ENCODE results near the gene TTC3. TPM values are rescaled to one million over a fixed set of nuclear protein-coding genes. Genes with fewer than 3 reads are reported as not detected.

Gene TTC3
- total and polyA plus RNA-seq, 10 of the 15 experiments (the other 5 are each of a cell fraction or from before 2014, with no cell fraction given): 23.1 to 94.9 (median 72.7) TPM

DNA sequence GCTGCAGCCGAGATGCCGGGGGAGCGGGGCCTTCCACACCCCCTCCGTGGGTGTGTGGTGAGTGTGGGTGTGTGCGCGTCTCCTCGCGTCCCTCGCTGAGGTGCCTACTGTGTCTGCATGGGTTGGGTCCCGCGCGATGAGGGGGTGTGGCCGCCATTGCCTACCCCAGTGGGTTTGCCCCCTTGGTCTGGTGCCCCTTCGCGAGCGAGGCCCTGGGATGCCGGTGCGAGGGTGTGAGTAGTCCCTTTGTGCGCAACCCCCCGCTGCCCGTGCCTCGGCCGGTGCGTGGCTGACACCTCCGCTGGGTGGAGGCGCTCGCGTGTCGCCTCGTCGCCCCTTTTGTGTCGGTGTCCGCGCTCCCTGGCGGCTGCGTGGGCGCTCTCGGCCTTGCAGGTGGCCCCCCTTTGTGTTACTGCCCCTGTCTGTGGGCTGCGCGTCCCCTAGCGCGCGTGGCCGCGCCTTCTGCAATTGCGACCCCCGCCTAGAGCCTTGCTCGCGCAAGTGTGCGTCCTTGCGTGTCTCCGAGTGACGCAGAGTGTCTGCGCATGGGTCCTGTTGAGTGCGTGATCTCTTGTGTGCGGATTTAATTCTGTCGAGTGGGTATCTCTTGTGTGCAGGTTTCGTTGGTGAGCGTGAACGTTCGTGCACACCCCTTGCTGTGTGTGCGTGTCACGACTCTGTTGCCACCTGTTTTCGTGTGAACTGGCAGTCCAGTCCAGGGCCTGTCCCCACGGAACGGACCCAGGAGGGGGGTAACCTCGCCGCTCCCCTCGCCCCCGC, 553 bp downstream of the TTC3 start (continued):
- TF ChIP-seq, protein P1, sequence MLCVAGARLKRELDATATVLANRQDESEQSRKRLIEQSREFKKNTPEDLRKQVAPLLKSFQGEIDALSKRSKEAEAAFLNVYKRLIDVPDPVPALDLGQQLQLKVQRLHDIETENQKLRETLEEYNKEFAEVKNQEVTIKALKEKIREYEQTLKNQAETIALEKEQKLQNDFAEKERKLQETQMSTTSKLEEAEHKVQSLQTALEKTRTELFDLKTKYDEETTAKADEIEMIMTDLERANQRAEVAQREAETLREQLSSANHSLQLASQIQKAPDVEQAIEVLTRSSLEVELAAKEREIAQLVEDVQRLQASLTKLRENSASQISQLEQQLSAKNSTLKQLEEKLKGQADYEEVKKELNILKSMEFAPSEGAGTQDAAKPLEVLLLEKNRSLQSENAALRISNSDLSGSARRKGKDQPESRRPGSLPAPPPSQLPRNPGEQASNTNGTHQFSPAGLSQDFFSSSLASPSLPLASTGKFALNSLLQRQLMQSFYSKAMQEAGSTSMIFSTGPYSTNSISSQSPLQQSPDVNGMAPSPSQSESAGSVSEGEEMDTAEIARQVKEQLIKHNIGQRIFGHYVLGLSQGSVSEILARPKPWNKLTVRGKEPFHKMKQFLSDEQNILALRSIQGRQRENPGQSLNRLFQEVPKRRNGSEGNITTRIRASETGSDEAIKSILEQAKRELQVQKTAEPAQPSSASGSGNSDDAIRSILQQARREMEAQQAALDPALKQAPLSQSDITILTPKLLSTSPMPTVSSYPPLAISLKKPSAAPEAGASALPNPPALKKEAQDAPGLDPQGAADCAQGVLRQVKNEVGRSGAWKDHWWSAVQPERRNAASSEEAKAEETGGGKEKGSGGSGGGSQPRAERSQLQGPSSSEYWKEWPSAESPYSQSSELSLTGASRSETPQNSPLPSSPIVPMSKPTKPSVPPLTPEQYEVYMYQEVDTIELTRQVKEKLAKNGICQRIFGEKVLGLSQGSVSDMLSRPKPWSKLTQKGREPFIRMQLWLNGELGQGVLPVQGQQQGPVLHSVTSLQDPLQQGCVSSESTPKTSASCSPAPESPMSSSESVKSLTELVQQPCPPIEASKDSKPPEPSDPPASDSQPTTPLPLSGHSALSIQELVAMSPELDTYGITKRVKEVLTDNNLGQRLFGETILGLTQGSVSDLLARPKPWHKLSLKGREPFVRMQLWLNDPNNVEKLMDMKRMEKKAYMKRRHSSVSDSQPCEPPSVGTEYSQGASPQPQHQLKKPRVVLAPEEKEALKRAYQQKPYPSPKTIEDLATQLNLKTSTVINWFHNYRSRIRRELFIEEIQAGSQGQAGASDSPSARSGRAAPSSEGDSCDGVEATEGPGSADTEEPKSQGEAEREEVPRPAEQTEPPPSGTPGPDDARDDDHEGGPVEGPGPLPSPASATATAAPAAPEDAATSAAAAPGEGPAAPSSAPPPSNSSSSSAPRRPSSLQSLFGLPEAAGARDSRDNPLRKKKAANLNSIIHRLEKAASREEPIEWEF (IDR thresholded peaks at IDR 0.05; ENCODE audit: insufficient replicate concordance, low read depth, low read length): no peak

DNA sequence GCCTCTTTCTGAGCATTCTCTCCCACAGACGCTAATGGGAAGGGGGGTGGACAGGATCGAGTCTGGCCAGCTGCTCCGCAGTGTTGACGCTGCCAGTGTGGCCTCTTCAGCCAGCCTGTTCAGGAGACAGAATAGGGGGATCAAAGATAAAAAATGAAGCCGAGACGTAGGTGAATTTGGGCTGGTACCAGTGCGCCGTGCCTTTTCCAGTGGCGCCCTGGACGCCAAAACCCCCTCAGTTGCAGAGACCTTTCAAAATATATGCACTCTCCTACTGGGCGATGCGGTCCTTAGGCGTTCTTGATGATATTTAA, 1.1 kb downstream of the TTC3 start:
- H3K9ac ChIP-seq (ENCODE audit: control insufficient read depth, insufficient read depth, low read length): peak overlapping the region; percentile 90

More for the DNA sequence above, 1.1 kb downstream of the TTC3 start:
- Histone ChIP-seq H2AFZ (ENCODE audit: control insufficient read depth, low read depth, low read length) (peak overlapping the region; percentile 85), H3K4me2 (ENCODE audit: control insufficient read depth, insufficient read depth) (peak overlapping the region; percentile 85), H3K27me3 (replicated peaks in 1 of 2; ENCODE audit: control insufficient read depth in 2 of 2, insufficient read depth in 2 of 2, low read length in 1 of 2) (no peaks in the 10 kb centered on the region), H3K9me3 (replicated peaks; ENCODE audit: control insufficient read depth, insufficient read depth, low read length) (no peaks in the 10 kb centered on the region), H3K36me3 (ENCODE audit: control insufficient read depth in 2 of 2, insufficient read depth in 2 of 2, low read length in 1 of 2) (no peaks in the 10 kb centered on the region; a peak in 1 of 4 replicates), H4K20me1 (ENCODE audit: control insufficient read depth, insufficient read depth) (no peaks in the 10 kb centered on the region), H3K4me1 (ENCODE audit: control insufficient read depth, insufficient read depth, low read length) (no peaks in the 10 kb centered on the region; the same call in 1 of the 2 replicates), H3K4me3 (peak overlapping the region; percentile 90), H3K79me2 (ENCODE audit: control insufficient read depth, insufficient read depth, low read length) (peaks cover 64% of the 10 kb centered on the region), H3K27ac (ENCODE audit: control insufficient read depth, insufficient read depth) (peak overlapping the region; percentile 82)
- intact Hi-C loops (cut with micrococcal nuclease; ENCODE audit: unreplicated experiment): loop anchor here (5.0 kb wide), 1 partner anchor 87 kb away; no protein-coding TSS in a partner anchor
- ChIA-PET POLR2A (no interaction called here), SMC1A (ENCODE audit: uncharacterized antibody, unreplicated experiment) (interaction anchor here (1.7 kb wide), 1 partner anchor 97 kb away, joined by 6 read pairs; no protein-coding TSS in a partner anchor), CTCF (interaction anchor here (1.8 kb wide), 1 partner anchor 97 kb away, joined by 8 read pairs; no protein-coding TSS in a partner anchor), RAD21 (ENCODE audit: unreplicated experiment) (no interaction called here)
- ATAC-seq (peak; percentile 2; the same call in 2 of the 3 replicates), DNase-seq (ENCODE audit: low read depth, low spot score) (no peak), FAIRE-seq (no peak)
- no peak for TF ChIP-seq MEF2A (IDR thresholded peaks at IDR 0.05; ENCODE audit: insufficient read depth, low read depth, low read length)
- TF ChIP-seq MTA2 (IDR thresholded peaks at IDR 0.05; ENCODE audit: low read depth): 0 out of 2 replicates have a peak, but pooled peaks have one; percentile 6
- 0 out of 4 replicates have a peak, but pooled peaks of 1 of the 2 experiments have one; percentile 3 for TF ChIP-seq IKZF2 (IDR thresholded peaks at IDR 0.05)
- no TSS peak for BruUV-seq (replicated peaks)
- in situ Hi-C loops (cut with MboI): no loop called here
- WGBS (ENCODE audit: insufficient coverage, insufficient replicate concordance, low lambda C conversion rate, missing lambda C conversion rate): under 1% methylated on average over 13 of the region's 13 CpGs

Data from GM12878 (cell line).